HG02943 (cell line): ENCODE measurements around the gene KIF5C.

Source experiments
- ATAC-seq: cut with Tn5 transposase; IDR thresholded peaks from one replicate; pipeline ENCODE4 v1.9.1; 2021; ENCODE audit warnings: mild to moderate bottlenecking, low read depth, moderate library complexity; ENCODE audit not compliant: unreplicated experiment

KIF5C gene

DNA sequence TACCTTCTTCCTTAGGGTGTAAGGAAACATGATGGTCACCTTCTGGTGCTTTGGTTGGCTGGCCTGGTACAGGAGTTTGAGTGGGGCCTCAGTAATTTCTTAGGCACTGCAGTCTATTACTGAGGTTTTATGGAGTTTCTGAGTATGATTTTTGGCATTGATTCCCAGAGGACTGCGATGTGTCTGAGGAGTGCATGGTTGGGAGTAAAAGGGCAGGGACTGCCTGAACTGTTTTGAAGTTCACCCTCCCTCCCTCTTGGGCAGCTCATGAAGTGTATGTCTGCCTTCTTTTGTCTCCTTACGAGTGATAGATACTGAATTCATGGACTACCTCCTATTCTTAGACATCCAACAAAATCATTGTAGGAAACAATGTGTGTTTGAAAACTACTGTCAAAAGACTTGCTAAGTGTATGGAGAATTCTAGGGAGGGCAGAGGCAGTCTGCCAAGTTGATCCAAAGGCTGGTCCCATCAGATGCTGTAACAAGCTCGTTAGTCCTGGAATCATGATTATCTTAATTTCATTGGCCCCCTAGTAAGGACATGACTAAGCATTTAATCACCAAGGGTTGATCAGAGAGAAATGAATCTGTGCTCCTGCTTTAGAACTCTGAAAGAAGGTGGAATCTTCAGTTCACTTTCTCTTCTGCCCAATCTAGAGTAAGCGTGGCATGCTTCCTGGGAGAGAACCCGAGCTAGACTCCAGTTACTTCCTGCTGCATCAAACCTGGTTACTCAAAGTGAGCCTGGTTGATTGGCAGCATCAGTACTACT is 190.0 kb downstream of the KIF5C start:
- no peak for ATAC-seq

DNA sequence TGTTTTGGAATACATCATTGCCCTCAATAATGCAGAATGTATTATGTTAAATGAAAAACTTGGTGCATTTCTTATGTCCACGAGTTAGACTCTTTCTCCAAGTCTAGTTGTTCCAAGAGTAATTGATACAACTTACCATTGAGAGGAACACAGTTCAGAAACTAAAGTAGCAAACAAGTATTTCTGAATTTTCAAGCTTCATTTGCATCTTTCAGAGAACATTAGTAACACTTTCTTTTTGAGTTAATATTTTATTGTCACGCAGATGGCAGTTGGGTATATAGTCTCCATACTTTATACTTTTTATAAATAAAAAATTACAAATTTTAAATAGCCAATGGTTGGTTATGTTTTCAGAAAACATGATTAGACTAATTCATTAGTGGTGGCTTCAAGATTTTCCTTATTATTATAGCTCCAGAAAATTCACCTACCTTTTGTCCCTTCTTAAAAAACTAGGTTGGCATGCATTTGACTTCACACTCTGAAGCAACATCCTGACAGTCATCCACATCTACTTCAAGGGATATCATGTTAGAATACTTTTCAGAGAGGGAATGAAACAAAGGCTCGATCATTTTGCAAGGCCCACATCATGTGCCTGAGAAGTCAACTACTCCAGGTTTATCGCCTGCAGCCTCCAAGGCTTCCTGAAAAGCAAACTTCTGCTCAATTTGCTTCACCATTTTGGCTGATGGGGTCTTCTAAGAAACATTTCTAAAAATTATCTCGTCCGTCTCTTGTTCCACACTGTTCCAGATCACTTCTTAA is 193.4 kb downstream of the KIF5C start:
- ATAC-seq: no peak

DNA sequence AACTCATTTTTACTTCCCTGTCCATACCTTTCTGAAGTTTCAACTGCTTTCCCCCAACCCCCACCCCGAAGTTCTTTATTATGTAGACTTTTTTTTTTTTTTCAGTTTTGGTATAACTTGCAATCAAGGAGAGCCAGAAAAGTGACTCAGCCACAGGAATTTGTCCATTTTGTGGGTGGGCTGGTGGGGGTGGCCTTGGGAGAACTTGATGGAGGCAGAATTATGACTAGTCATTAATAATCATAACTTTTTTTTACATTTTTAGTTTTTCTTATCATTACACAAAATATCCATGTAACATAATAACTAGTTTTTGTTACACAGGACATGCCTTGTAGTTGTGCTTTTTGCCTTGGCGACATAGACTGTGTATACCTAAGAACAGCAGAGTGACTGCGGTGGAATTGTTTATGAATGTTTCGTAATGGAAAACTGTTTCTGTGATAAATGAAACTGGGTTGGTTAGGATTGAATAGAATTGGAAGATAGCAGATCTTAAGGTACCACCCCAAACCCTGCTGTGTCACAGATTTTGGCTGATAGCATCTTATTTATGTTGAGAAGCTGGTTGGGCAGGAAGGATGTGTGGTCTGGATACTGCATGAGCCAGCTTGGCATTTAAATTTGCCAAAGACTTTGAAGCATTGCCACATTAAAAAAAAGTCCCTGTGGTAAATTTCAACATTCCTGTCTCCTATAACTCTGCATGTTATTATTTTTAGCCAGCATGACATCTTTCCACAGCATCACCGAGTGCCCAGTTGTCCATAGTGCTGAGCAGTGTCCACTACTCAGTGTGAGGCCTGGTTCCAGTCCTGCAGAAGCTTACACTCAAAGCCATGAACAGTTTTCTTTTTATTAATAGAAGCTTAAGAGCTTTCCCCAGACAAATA is 194.2 kb downstream of the KIF5C start:
- no peak for ATAC-seq

DNA sequence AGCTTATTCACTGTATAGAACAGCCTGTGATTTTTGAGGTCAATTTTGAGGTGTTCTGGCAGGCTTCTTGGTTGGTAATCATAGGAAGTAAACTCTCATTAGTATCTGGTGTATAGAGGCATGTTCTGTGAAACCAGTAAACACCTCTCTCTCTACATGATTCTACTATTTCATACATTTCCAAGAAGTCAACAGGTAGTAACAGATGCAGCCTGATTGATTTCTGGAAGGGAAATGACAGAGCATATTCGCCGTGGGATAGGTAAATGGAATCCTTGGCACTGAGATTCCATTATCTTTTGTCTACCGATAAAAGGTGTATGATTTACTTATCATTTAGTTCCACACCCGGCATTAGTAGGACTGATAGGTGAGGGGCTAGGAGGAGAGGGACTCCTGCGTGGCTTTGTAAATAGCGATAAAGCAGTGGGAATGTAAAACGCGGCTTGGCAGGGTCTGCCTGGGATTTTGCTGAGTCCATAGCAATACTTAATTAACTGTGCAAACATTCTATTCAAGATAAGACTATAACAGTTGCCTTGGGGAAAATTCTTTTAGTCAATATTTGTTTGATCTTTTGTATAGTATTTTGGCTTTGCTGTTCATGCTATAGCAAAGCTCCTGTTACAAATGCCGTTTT is 195.8 kb downstream of the KIF5C start:
- no peak for ATAC-seq

DNA sequence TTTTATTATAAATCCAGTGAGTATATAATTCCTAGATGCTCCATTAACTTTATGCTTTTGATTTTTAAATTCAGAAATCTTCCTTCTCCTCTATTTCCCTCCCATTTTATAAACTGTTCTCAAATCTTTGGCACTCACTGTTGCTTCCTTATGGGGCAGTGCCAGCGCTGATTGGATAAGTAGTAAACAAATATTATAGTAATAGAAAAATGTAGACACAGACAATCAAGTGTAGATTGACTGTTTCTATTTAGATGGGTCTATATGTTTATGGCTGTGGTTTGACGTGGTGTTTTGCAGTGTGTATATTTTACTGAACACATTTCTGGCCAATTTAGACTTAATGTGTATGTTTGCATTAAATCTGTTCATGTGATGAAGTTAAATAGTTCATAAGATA is 200.1 kb downstream of the KIF5C start:
- ATAC-seq: no peak

DNA sequence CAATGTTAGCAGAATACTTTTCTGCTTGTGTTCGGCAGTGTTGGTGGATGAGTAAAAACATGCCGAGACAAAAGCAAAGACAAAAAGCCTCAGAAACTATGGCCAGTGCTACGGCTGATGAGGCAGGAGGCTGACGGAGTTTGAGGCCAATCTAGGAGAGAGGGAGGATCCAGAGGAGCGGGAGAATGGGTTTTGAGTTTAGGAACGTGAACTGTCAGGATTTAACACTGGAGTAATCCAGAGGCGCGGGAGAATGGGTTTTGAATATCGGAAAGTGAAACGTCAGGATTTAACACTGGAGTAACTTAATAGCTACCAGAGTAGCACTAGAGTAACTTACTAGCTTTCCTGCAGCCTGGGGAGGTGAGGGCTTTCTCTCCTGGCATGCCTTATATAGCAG is 200.8 kb downstream of the KIF5C start:
- ATAC-seq: no peak
